Subcutaneous adipose tissue (tissue), 4 donors: ENCODE measurements around the gene CCDC92. TPM values are rescaled to one million over a fixed set of nuclear protein-coding genes. Genes with fewer than 3 reads are reported as not detected.

ENCODE experiments used
- total RNA-seq, 4 donors: library from RNA; depleted of rRNA; stranded (reverse); fragments of >200 nt; gene quantifications; one replicate each; pipeline ENCODE4 v1.1.0, GENCODE V29; 2016
- TF ChIP-seq, protein P1 (sequence below): fragments of 450-650 bp; IDR thresholded peaks from one replicate; pipeline ENCODE4 v1.5.1; 2016; ENCODE audit warnings: low read depth, mild to moderate bottlenecking, control low read depth, antibody characterized with exemption, moderate library complexity

Gene CCDC92
- total RNA-seq, 4 donors from 2014 or later, result 30.3 to 72.3 (median 37.8) TPM

DNA sequence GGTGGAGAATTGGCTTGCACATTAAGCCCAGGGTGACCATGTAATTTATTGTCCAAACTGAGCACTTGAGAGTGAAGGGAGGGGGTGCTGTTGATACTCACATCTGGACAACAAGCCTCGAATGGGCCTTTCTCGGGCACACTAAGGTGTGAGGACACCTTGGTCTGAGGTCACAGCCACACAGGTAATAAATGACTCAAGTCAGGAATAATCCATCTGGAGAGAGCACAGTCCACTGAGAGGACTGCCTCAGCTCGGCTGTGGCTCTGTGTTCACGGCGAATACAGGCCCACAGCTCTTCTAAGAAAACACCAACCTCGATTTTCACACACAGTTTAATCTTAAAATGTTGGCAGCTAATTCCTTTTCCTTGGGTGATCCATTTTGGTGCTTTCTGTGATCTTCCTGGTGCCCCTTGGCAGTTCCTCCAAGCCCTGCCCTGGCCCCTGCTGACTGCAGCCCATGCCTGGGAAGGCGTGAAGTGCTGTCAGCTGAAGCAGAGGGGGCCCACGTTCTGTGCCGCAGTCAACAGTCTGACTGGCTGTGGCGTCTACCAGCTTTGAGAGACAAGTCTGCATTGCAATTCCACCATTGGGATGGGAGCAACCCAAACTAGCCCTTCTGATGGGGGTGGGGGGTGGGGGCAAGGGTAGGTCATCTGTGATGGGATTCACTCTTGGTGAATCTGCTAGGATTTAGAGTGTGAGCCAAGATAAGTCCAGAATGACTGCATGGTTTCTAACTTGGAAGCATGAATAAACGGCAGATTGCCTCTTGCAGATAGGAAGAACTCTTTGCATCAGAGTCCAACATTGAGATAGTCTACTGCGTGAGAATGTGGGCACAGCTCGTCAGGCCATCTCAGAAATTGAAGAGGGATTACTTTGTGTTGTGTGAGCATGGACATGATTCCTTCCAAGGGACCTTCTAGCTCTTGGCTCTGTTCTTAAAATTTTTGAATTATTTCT, 43.1 kb upstream of the CCDC92 start:
- TF ChIP-seq, protein P1, sequence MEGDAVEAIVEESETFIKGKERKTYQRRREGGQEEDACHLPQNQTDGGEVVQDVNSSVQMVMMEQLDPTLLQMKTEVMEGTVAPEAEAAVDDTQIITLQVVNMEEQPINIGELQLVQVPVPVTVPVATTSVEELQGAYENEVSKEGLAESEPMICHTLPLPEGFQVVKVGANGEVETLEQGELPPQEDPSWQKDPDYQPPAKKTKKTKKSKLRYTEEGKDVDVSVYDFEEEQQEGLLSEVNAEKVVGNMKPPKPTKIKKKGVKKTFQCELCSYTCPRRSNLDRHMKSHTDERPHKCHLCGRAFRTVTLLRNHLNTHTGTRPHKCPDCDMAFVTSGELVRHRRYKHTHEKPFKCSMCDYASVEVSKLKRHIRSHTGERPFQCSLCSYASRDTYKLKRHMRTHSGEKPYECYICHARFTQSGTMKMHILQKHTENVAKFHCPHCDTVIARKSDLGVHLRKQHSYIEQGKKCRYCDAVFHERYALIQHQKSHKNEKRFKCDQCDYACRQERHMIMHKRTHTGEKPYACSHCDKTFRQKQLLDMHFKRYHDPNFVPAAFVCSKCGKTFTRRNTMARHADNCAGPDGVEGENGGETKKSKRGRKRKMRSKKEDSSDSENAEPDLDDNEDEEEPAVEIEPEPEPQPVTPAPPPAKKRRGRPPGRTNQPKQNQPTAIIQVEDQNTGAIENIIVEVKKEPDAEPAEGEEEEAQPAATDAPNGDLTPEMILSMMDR, result no peak

DNA sequence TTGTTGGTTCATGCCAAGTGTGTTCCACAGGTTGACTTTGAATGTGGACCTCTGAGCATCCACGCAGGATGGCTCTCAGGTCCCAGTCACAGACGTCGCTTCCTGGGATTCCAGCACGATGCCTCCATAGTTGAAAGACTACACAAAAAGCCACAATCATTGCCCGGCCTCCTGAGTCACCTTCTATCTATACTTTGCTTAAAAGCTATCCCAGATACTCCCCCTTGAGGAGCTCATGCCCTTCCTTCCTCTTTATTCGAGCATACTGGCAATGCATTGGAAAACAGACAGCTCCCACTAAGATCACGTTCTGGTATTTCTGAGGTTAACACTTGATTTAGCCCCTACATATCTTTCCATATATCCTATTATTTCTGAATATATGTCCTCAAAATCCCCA, 40.4 kb upstream of the CCDC92 start:
- TF ChIP-seq, protein P1, result no peak

DNA sequence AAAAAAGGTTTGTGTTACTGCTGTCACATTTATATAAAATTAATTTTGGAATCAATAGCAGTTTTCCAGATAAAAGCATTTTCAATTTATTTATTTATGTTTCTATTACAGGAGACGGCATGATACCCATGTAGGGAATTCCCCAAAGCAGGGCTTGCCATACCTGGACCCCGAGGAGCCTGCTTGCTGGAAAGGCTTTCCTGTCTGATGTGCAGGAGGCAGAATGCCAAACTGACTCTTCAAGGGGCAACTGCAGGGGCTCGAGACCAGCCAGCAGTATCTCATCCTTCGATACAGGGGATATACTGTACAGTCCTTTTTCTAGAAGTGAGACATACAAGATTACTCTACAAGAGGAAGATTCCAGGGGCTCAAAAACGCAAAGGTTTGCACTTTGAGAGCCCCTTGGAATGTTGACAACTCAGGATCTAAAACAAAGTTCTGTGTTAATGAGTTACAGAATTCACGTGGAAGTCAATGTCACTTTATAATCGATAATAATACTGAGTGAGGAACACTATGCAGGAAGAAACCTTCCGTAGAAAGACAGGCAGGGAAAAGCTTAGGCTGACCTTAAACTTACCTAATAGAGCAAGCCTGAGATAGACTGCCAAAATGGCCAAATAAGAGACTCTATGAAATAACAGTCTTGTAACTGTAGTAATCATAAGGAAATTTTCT, 38.9 kb upstream of the CCDC92 start:
- TF ChIP-seq, protein P1, result no peak

DNA sequence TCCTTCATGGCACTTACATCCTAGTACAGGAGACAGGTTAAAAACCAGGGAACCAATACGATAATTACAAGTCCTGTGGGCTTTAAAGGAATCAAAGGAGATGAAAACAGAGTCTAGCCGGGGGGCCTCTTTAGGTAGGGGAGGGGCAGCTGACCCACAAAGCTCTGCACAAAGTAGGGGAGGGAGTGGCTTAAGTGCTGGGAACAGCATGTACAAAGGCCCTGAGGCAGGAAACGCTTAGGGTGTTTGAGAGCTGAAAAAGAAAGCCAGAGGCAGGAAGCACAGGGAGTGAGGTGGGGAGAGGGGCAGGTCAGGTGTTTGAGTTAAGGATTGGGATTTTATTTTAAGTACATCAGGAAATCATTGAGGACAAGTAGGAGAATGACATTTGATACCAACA, 38.1 kb upstream of the CCDC92 start:
- TF ChIP-seq, protein P1, result no peak

- TF ChIP-seq, protein P1, result no peak
Observed at GRCh38 chr12:124009781-124010180, 37.1 kb upstream of the CCDC92 start.

DNA sequence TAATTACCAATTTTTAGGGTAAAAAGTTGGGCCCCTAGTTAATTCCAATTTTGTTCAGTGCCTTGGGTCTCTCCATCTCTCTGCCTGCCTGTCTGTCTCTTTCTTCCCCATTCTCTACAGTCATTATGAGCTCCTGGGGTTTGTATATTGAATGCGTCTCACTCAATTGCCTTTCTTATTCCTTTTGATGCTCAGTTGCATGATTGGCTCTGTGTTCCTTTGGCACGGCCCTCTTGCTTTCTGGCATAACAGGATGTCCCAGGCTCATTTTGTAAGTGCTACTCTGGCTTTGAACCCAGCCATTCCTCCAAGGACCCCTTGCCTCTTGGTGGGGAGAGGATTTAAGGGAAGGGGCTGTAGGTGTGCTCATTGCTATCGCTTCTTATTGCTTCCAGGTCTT, 36.0 kb upstream of the CCDC92 start:
- TF ChIP-seq, protein P1, result no peak
